ENCODE measurements around the gene RALGAPA1.

RALGAPA1 gene

DNA sequence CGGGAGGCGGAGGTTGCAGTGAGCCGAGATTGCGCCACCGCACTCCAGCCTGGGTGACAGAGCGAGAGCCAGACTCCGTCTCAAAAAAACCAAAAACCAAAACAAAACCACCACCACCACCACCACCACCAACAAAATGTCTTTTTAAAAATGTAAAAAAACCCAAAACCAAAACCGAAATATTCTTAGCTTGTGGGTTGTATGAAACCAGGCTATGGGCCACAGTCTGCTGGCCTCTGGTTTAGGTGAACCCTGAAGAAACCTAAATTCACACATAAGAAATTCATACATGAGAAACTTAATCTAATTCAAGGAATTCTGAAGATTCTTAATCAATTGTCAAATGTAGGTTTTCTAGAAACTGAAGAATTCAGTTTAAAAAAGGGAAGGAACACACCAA, 237.5 kb downstream of the RALGAPA1 start:
- no CpG with 5 or more reads among the region's 8 CpGs for WGBS (ENCODE audit: extremely low coverage, insufficient coverage, insufficient read length)
- Histone ChIP-seq H3K14ac (ENCODE audit: low read length) (no peak overlapping the region), H3K4me2 (ENCODE audit: low read length) (no peak overlapping the region), H3K27ac (ENCODE audit: low read depth, low read length) (no peak overlapping the region), H3K18ac (ENCODE audit: low read length) (no peak overlapping the region), H2AK5ac (ENCODE audit: low read length) (no peak overlapping the region), H3K4me1 (ENCODE audit: control insufficient read depth in 1 of 2, insufficient read depth in 2 of 2, low read length in 2 of 2) (no peaks in the 10 kb centered on the region), H2BK120ac (ENCODE audit: insufficient read depth, low read length, poor library complexity) (no peak overlapping the region), H3K79me2 (ENCODE audit: control insufficient read depth, insufficient read depth, low read length, poor library complexity) (no peaks in the 10 kb centered on the region), H3K36me3 (ENCODE audit: control insufficient read depth in 1 of 2, insufficient read depth in 2 of 2, low read length in 2 of 2) (no peaks in the 10 kb centered on the region), H4K8ac (ENCODE audit: low read depth, low read length) (no peak overlapping the region), H4K91ac (ENCODE audit: low read depth, low read length) (no peak overlapping the region), H3K27me3 (ENCODE audit: insufficient read depth, low read length) (no peaks in the 10 kb centered on the region), H4K12ac (ENCODE audit: low read depth, low read length) (no peak overlapping the region), H2BK5ac (ENCODE audit: low read depth, low read length, poor library complexity) (no peak overlapping the region), H3K9ac (ENCODE audit: low read length) (no peak overlapping the region), H3K4ac (ENCODE audit: low read depth, low read length) (no peak overlapping the region), H2AFZ (ENCODE audit: insufficient read depth, low read length, poor library complexity) (no peak overlapping the region), H3K79me1 (ENCODE audit: low read length) (no peaks in the 10 kb centered on the region), H3K23ac (ENCODE audit: low read length) (no peak overlapping the region), H3K9me3 (ENCODE audit: insufficient read depth, low read depth, low read length) (no peaks in the 10 kb centered on the region), H3K4me3 (ENCODE audit: low read depth, low read length) (no peak overlapping the region), H2BK12ac (ENCODE audit: low read length) (no peak overlapping the region)
- no peak for DNase-seq

GRCh38 chr14:35565871-35566464, 243.1 kb downstream of the RALGAPA1 start:
- Histone ChIP-seq H3K36me3 (ENCODE audit: control insufficient read depth in 1 of 2, insufficient read depth in 2 of 2, low read length in 2 of 2) (no peaks in the 10 kb centered on the region), H3K9me3 (ENCODE audit: insufficient read depth, low read depth, low read length) (no peaks in the 10 kb centered on the region), H3K27ac (ENCODE audit: low read depth, low read length) (no peak overlapping the region), H3K79me2 (ENCODE audit: control insufficient read depth, insufficient read depth, low read length, poor library complexity) (no peaks in the 10 kb centered on the region), H3K79me1 (ENCODE audit: low read length) (no peaks in the 10 kb centered on the region), H2BK5ac (ENCODE audit: low read depth, low read length, poor library complexity) (no peak overlapping the region), H2AFZ (ENCODE audit: insufficient read depth, low read length, poor library complexity) (no peak overlapping the region), H2AK5ac (ENCODE audit: low read length) (no peak overlapping the region), H4K12ac (ENCODE audit: low read depth, low read length) (no peak overlapping the region), H4K91ac (ENCODE audit: low read depth, low read length) (no peak overlapping the region), H3K9ac (ENCODE audit: low read length) (no peak overlapping the region), H4K8ac (ENCODE audit: low read depth, low read length) (no peak overlapping the region), H3K27me3 (ENCODE audit: insufficient read depth, low read length) (no peaks in the 10 kb centered on the region), H3K4me1 (ENCODE audit: control insufficient read depth in 1 of 2, insufficient read depth in 2 of 2, low read length in 2 of 2) (no peaks in the 10 kb centered on the region), H3K14ac (ENCODE audit: low read length) (no peak overlapping the region), H3K4me2 (ENCODE audit: low read length) (no peak overlapping the region), H2BK120ac (ENCODE audit: insufficient read depth, low read length, poor library complexity) (no peak overlapping the region), H3K4ac (ENCODE audit: low read depth, low read length) (no peak overlapping the region), H2BK12ac (ENCODE audit: low read length) (no peak overlapping the region), H3K4me3 (ENCODE audit: low read depth, low read length) (no peak overlapping the region), H3K23ac (ENCODE audit: low read length) (no peak overlapping the region), H3K18ac (ENCODE audit: low read length) (no peak overlapping the region)
- no CpG with 5 or more reads among the region's 4 CpGs for WGBS (ENCODE audit: extremely low coverage, insufficient coverage, insufficient read length)
- DNase-seq = no peak

DNA sequence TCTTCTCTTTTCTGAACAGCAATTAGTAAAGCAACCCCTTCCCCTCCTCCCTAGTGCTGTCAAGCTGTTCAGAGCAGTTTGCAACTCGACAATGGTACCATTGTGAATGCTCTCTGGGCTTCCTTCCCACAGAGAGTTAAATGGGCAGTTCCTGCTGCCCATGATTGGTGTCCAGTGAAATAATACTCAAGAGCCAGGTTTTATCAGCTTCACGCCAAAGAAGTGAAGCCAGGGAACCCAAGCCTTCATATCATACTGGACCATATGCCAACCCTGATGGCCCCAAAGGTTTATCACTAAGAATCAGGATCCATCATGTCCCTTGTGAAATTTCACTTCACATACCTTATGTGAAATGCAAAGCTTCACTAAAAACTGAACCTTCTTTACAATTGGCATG, 250.4 kb downstream of the RALGAPA1 start:
- Histone ChIP-seq H3K14ac (ENCODE audit: low read length) (no peak overlapping the region), H3K4me1 (ENCODE audit: control insufficient read depth in 1 of 2, insufficient read depth in 2 of 2, low read length in 2 of 2) (no peaks in the 10 kb centered on the region), H3K36me3 (ENCODE audit: control insufficient read depth in 1 of 2, insufficient read depth in 2 of 2, low read length in 2 of 2) (no peaks in the 10 kb centered on the region), H2AFZ (ENCODE audit: insufficient read depth, low read length, poor library complexity) (no peak overlapping the region), H2BK12ac (ENCODE audit: low read length) (no peak overlapping the region), H3K4me2 (ENCODE audit: low read length) (no peak overlapping the region), H2AK5ac (ENCODE audit: low read length) (no peak overlapping the region), H3K79me1 (ENCODE audit: low read length) (no peaks in the 10 kb centered on the region), H4K8ac (ENCODE audit: low read depth, low read length) (no peak overlapping the region), H3K9ac (ENCODE audit: low read length) (no peak overlapping the region), H3K18ac (ENCODE audit: low read length) (no peak overlapping the region), H3K4me3 (ENCODE audit: low read depth, low read length) (no peak overlapping the region), H4K91ac (ENCODE audit: low read depth, low read length) (no peak overlapping the region), H3K23ac (ENCODE audit: low read length) (no peak overlapping the region), H3K9me3 (ENCODE audit: insufficient read depth, low read depth, low read length) (no peaks in the 10 kb centered on the region), H4K12ac (ENCODE audit: low read depth, low read length) (no peak overlapping the region), H2BK120ac (ENCODE audit: insufficient read depth, low read length, poor library complexity) (no peak overlapping the region), H3K4ac (ENCODE audit: low read depth, low read length) (no peak overlapping the region), H2BK5ac (ENCODE audit: low read depth, low read length, poor library complexity) (no peak overlapping the region), H3K27ac (ENCODE audit: low read depth, low read length) (no peak overlapping the region), H3K27me3 (ENCODE audit: insufficient read depth, low read length) (no peaks in the 10 kb centered on the region), H3K79me2 (ENCODE audit: control insufficient read depth, insufficient read depth, low read length, poor library complexity) (no peaks in the 10 kb centered on the region)
- no CpG with 5 or more reads among the region's 2 CpGs for WGBS (ENCODE audit: extremely low coverage, insufficient coverage, insufficient read length)
- no peak for DNase-seq

DNA sequence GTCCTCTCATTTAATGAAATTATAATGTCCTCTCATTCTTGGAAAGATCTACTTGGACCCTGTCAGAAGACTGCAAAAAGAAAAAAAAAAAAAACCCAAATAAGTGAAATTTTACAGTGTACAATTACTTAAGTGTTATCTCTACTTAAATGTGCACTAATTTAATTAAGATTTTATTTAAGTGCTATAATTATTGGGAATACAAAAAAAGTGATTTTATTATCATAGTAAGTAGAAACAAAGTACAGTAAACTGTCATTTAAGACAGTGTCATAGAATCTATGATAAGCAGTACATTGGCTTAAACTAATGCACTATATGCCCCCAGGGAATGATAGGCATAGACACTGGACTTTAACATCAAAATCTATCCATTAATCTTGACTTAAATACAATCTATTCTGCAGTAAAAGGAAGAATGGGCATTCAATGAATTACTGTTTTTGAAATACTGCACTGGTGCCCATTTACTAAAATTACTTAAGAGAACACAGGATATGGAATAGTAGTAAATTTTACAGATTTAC, 251.8 kb downstream of the RALGAPA1 start:
- no peak overlapping the region for H3K23ac ChIP-seq (ENCODE audit: low read length)
- H2BK12ac ChIP-seq (ENCODE audit: low read length) = no peak overlapping the region
- H3K4me3 ChIP-seq (ENCODE audit: low read depth, low read length) = no peak overlapping the region
- no peaks in the 10 kb centered on the region for H3K4me1 ChIP-seq (ENCODE audit: control insufficient read depth in 1 of 2, insufficient read depth in 2 of 2, low read length in 2 of 2)
- H3K9me3 ChIP-seq (ENCODE audit: insufficient read depth, low read depth, low read length) = no peaks in the 10 kb centered on the region
- no peak overlapping the region for H2BK120ac ChIP-seq (ENCODE audit: insufficient read depth, low read length, poor library complexity)
- no peaks in the 10 kb centered on the region for H3K79me2 ChIP-seq (ENCODE audit: control insufficient read depth, insufficient read depth, low read length, poor library complexity)
- no peaks in the 10 kb centered on the region for H3K27me3 ChIP-seq (ENCODE audit: insufficient read depth, low read length)
- H3K36me3 ChIP-seq (ENCODE audit: control insufficient read depth in 1 of 2, insufficient read depth in 2 of 2, low read length in 2 of 2) = no peaks in the 10 kb centered on the region
- no peak overlapping the region for H3K4ac ChIP-seq (ENCODE audit: low read depth, low read length)
- no peak overlapping the region for H3K9ac ChIP-seq (ENCODE audit: low read length)
- no peak for DNase-seq
- H4K91ac ChIP-seq (ENCODE audit: low read depth, low read length) = no peak overlapping the region
- H3K18ac ChIP-seq (ENCODE audit: low read length) = no peak overlapping the region
- no peak overlapping the region for H2AK5ac ChIP-seq (ENCODE audit: low read length)
- no peak overlapping the region for H3K27ac ChIP-seq (ENCODE audit: low read depth, low read length)
- no peaks in the 10 kb centered on the region for H3K79me1 ChIP-seq (ENCODE audit: low read length)
- no peak overlapping the region for H2AFZ ChIP-seq (ENCODE audit: insufficient read depth, low read length, poor library complexity)
- no peak overlapping the region for H4K8ac ChIP-seq (ENCODE audit: low read depth, low read length)
- no peak overlapping the region for H2BK5ac ChIP-seq (ENCODE audit: low read depth, low read length, poor library complexity)
- H3K14ac ChIP-seq (ENCODE audit: low read length) = no peak overlapping the region
- H3K4me2 ChIP-seq (ENCODE audit: low read length) = no peak overlapping the region
- no peak overlapping the region for H4K12ac ChIP-seq (ENCODE audit: low read depth, low read length)

Measured in trophoblast cell (in vitro differentiated cells and primary cell).